Esophagus muscularis mucosa (tissue), 4 donors: Measurements from ENCODE around the gene MSL2. TPM values are rescaled to one million over a fixed set of nuclear protein-coding genes. Genes with fewer than 3 reads are reported as not detected.
"Not testable (repeated sequence)": the region's sequence is repeated elsewhere in the genome, so short reads cannot be mapped to it uniquely, and the experiment has no call there.

Experiments
- DNase-seq: peaks from one replicate; pipeline ENCODE4 v3.0.0-alpha.2; 2017; ENCODE audit errors: extremely low spot score
- H3K27ac ChIP-seq, 4 donors: fragments of 200-600 bp; sonication (generic); replicated peaks in 1 of 4; 1 replicate in 3 of 4; 2 replicates in 1 of 4; pipeline ENCODE4 v1.5.1; 2016 to 2019; ENCODE audit warnings: mild to moderate bottlenecking in 1 of 4
- H3K27me3 ChIP-seq, 4 donors: fragments of 200-600 bp; sonication (generic); one replicate each; pipeline versions ENCODE4 v1.5.1 to v1.6.0; 2016 to 2019
- H3K36me3 ChIP-seq, 4 donors: fragments of 200-600 bp; sonication (generic); one replicate each; pipeline ENCODE4 v1.5.1; 2016 to 2019
- H3K4me1 ChIP-seq, 4 donors: fragments of 200-600 bp; sonication (generic); one replicate each; pipeline ENCODE4 v1.5.1; 2016 to 2019
- H3K4me3 ChIP-seq, 4 donors: fragments of 200-600 bp; sonication (generic); 1 replicate in 2 of 4; 2 replicates in 2 of 4; pipeline ENCODE4 v1.5.1; 2016 to 2019; ENCODE audit warnings: mild to moderate bottlenecking in 4 of 4, moderate library complexity in 1 of 4
- H3K9me3 ChIP-seq, 4 donors: fragments of 200-600 bp; sonication (generic); 1 replicate in 3 of 4; 2 replicates in 1 of 4; pipeline ENCODE4 v1.5.1; 2016 to 2019
- EP300 ChIP-seq: sonication (generic); formaldehyde crosslinking; IDR thresholded peaks from one replicate; pipeline ENCODE4 v1.6.1; 2017; ENCODE audit warnings: antibody characterized with exemption
- POLR2A ChIP-seq: fragments of 450-650 bp; IDR thresholded peaks from one replicate; pipeline ENCODE4 v1.6.1; 2017; ENCODE audit warnings: antibody characterized with exemption, moderate library complexity, mild to moderate bottlenecking, low read depth
- POLR2AphosphoS5 ChIP-seq, 2 donors: sonication (generic); formaldehyde crosslinking; IDR thresholded peaks; one replicate each; pipeline ENCODE4 v1.6.1; 2017; ENCODE audit warnings: antibody characterized with exemption in 2 of 2
- WGBS: methylation state at CpG from one replicate; pipeline ENCODE4 v1.1.5; 2018; 5-methylcytosine and 5-hydroxymethylcytosine counted together
- intact Hi-C: fragments of 100-400 bp; cut with DNase I; formaldehyde crosslinking; loops from one replicate; pipeline ENCODE4 v1.15.1; 2023
- total RNA-seq, 4 donors: library from RNA; depleted of rRNA; stranded (reverse); fragments of >200 nt; gene quantifications; one replicate each; pipeline versions ENCODE4 v1.1.0 to v1.2.1, GENCODE V29; 2016
- TF ChIP-seq, protein P1 (sequence below), 3 experiments: fragments of 200-600 bp in 2 of 3; fragments of 450-650 bp in 1 of 3; sonication (generic) in 2 of 3; IDR thresholded peaks; one replicate each; pipeline ENCODE4 v1.5.1; 2017 to 2019; ENCODE audit warnings: antibody characterized with exemption in 3 of 3, mild to moderate bottlenecking in 2 of 3, moderate library complexity in 1 of 3

Gene MSL2
- total RNA-seq, 4 donors from 2014 or later = 18.7 to 25.3 (median 23.5) TPM

- intact Hi-C loops = no loop called here
- Histone ChIP-seq H3K4me1 (no peaks in the 10 kb centered on the region), H3K9me3 (no peaks in the 10 kb centered on the region), H3K27ac (no peak overlapping the region), H3K36me3 (no peaks in the 10 kb centered on the region), H3K27me3 (no peaks in the 10 kb centered on the region), H3K4me3 (no peak overlapping the region)
- TF ChIP-seq, protein P1, sequence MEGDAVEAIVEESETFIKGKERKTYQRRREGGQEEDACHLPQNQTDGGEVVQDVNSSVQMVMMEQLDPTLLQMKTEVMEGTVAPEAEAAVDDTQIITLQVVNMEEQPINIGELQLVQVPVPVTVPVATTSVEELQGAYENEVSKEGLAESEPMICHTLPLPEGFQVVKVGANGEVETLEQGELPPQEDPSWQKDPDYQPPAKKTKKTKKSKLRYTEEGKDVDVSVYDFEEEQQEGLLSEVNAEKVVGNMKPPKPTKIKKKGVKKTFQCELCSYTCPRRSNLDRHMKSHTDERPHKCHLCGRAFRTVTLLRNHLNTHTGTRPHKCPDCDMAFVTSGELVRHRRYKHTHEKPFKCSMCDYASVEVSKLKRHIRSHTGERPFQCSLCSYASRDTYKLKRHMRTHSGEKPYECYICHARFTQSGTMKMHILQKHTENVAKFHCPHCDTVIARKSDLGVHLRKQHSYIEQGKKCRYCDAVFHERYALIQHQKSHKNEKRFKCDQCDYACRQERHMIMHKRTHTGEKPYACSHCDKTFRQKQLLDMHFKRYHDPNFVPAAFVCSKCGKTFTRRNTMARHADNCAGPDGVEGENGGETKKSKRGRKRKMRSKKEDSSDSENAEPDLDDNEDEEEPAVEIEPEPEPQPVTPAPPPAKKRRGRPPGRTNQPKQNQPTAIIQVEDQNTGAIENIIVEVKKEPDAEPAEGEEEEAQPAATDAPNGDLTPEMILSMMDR (IDR thresholded peaks at IDR 0.05) = no peak
- no peak for TF ChIP-seq POLR2A
- no peak for TF ChIP-seq EP300
- no peak for TF ChIP-seq POLR2AphosphoS5 (IDR thresholded peaks at IDR 0.05)
- WGBS = 79% methylated on average over 2 of the region's 2 CpGs
- no peak for DNase-seq
These were observed 15.4 kb upstream of the MSL2 start for GRCh38 chr3:136211547-136211946.

DNA sequence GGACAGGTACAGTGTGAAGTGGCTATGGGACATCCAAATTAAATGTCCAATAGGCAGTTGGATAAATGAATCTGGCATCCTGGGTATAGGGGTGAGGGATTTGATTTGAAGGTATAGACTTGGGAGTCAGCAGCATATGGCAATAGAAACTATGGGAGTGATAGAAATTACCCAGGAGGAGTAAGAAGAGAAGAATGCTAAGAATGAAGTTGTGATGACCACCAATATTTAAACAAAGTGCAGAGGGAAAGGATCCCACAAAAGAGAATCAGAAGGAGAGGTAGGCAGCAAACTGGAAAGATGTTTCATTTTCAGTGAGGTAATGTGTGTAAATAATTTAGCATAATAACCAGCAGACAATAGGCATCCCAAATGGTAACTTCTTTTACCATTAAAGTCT is 13.8 kb upstream of the MSL2 start:
- TF ChIP-seq POLR2AphosphoS5 (IDR thresholded peaks at IDR 0.05) (no peak), EP300 (no peak), POLR2A (no peak)
- TF ChIP-seq, protein P1 (IDR thresholded peaks at IDR 0.05) = no peak
- no peaks in the 10 kb centered on the region for H3K4me1 ChIP-seq
- no peak for DNase-seq
- no peaks in the 10 kb centered on the region for H3K27me3 ChIP-seq
- intact Hi-C loops = loop anchor here (10.0 kb wide), 1 partner anchor 125 kb away; no protein-coding TSS in a partner anchor
- H3K36me3 ChIP-seq = no peaks in the 10 kb centered on the region
- H3K9me3 ChIP-seq = no peaks in the 10 kb centered on the region
- no peak overlapping the region for H3K27ac ChIP-seq
- no peak overlapping the region for H3K4me3 ChIP-seq

DNA sequence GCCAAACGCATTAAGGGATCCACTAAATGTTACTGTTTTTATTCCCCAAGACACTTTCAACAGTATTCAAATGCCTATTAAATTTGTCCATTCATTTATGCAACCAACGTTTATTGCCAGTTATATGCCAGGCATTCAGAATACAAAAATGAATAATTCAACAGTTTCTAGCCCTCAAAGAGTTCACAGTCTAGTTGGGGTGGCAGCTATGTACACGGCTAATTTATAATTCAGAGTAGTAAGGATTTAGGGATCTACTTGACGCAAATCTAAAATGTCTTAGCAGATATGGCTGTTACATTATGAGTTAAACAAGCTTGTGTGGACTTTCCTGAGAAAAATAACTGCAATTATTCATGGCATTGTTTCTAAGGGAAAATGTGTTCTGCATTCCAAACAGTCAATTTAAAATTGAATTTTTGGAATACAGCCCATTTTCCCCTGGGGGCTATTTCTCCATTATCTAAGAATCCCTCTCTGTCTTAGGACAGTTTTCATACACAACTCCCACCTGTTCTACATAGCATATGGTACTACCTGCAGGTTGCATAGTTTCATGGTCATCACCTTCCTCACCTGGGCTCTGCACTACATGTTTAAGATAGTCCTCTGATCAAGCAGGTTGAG is 11.5 kb upstream of the MSL2 start:
- Histone ChIP-seq H3K27me3 (no peaks in the 10 kb centered on the region), H3K4me3 (no peak overlapping the region), H3K4me1 (no peaks in the 10 kb centered on the region), H3K27ac (no peak overlapping the region), H3K36me3 (no peaks in the 10 kb centered on the region), H3K9me3 (no peaks in the 10 kb centered on the region)
- 64% methylated on average over 4 of the region's 4 CpGs for WGBS
- intact Hi-C loops = loop anchor here (10.0 kb wide), 1 partner anchor 127 kb away; no protein-coding TSS in a partner anchor
- no peak for TF ChIP-seq EP300
- TF ChIP-seq POLR2A = no peak
- no peak for TF ChIP-seq POLR2AphosphoS5 (IDR thresholded peaks at IDR 0.05)
- TF ChIP-seq, protein P1 (IDR thresholded peaks at IDR 0.05) = no peak
- DNase-seq = no peak

- intact Hi-C loops = loop anchor here (10.0 kb wide), 1 partner anchor 666 kb away; the partner anchor contains the start of gene NCK1
- 95% methylated on average over 5 of the region's 5 CpGs for WGBS
These were observed 3.1 kb upstream of the MSL2 start for GRCh38 chr3:136199219-136199618.

DNA sequence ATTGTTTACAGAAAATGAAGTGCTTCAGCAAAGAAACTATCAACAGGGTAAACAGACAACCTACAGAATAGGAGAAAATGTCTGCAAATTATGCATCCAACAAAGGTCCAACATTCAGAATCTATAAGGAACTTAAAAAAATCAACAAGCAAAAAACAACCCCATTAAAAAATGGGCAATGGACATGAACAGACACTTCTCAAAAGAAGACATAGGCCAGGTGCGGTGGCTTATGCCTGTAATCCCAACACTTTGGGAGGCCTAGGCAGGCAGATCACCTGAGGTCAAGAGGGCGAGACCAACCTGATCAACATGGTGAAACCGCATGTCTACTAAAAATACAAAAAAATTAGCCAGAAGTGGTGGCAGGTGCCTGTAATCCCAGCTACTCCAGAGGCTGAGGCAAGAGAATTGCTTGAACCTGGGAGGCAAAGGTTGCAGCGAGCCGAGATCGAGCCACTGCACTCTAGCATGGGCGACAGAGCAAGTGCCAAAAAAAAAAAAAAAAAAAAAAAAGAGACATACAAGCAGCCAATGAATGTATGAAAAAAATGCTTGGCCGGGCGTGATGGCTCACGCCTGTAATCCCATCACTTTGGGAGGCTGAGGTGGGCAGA is 2.4 kb upstream of the MSL2 start:
- Histone ChIP-seq H3K27ac (peak overlapping the region; percentile 99 to 100 (median 100)), H3K4me1 (peaks cover 9 to 21% (median 14%) of the 10 kb centered on the region in 4 donors)
- DNase-seq, H3K4me3 ChIP-seq, H3K27me3 ChIP-seq, H3K9me3 ChIP-seq, H3K36me3 ChIP-seq: not testable (repeated sequence)
- WGBS = 97% methylated on average over 10 of the region's 10 CpGs
- intact Hi-C loops = loop anchor here (10.0 kb wide), 1 partner anchor 666 kb away; the partner anchor contains the start of gene NCK1

More at GRCh38 chr3:136199219-136199618, 3.1 kb upstream of the MSL2 start:
- not testable (repeated sequence) for H3K36me3 ChIP-seq, H3K27ac ChIP-seq, DNase-seq, H3K9me3 ChIP-seq, H3K27me3 ChIP-seq, H3K4me3 ChIP-seq
- peaks cover 9 to 17% (median 12%) of the 10 kb centered on the region in 4 donors for H3K4me1 ChIP-seq
